Endothelial cell (in vitro differentiated cells): Measurements from ENCODE around the gene EXOC3L4. TPM values are rescaled to one million over a fixed set of nuclear protein-coding genes. Genes with fewer than 3 reads are reported as not detected.

ENCODE experiments used
- DNase-seq: peaks from one replicate; pipeline ENCODE4 v3.0.0; 2021; ENCODE audit warnings: low spot score
- H3K27ac Mint-ChIP-seq: one replicate; pipeline ENCODE4 v1.8.0; 2021; ENCODE audit warnings: mixed read lengths, inconsistent platforms; ENCODE audit not compliant: unreplicated experiment
- H3K27me3 Mint-ChIP-seq: one replicate; pipeline ENCODE4 v1.8.0; 2021; ENCODE audit warnings: mild to moderate bottlenecking, moderate library complexity, mixed read lengths, inconsistent platforms; ENCODE audit not compliant: unreplicated experiment
- H3K36me3 Mint-ChIP-seq: one replicate; pipeline ENCODE4 v1.8.0; 2021; ENCODE audit warnings: mild to moderate bottlenecking, low read depth, mixed read lengths, inconsistent platforms; ENCODE audit not compliant: unreplicated experiment
- H3K4me1 Mint-ChIP-seq: one replicate; pipeline ENCODE4 v1.8.0; 2021; ENCODE audit warnings: mild to moderate bottlenecking, mixed read lengths, inconsistent platforms; ENCODE audit not compliant: unreplicated experiment
- H3K4me3 Mint-ChIP-seq: one replicate; pipeline ENCODE4 v1.8.0; 2021; ENCODE audit warnings: mild to moderate bottlenecking, mixed read lengths, inconsistent platforms; ENCODE audit not compliant: unreplicated experiment
- H3K9me3 Mint-ChIP-seq: one replicate; pipeline ENCODE4 v1.8.0; 2021; ENCODE audit warnings: mixed read lengths, inconsistent platforms; ENCODE audit not compliant: unreplicated experiment
- total RNA-seq: library from RNA; stranded (reverse); fragmentation: NEBNext Ultra II Directional; extraction: Animal tissue kit (Norgen Biotek cat#: 25700); gene quantifications from one replicate; pipeline ENCODE4 v1.2.1, GENCODE V29; 2021; ENCODE audit not compliant: unreplicated experiment
- TF ChIP-seq, protein P1 (sequence below): fragments of 200-600 bp; sonication (generic); IDR thresholded peaks from one replicate; pipeline ENCODE4 v1.5.0; 2021; ENCODE audit warnings: antibody characterized with exemption; ENCODE audit not compliant: unreplicated experiment

Gene EXOC3L4
- total RNA-seq, 1 donor from 2014 or later = not detected

DNA sequence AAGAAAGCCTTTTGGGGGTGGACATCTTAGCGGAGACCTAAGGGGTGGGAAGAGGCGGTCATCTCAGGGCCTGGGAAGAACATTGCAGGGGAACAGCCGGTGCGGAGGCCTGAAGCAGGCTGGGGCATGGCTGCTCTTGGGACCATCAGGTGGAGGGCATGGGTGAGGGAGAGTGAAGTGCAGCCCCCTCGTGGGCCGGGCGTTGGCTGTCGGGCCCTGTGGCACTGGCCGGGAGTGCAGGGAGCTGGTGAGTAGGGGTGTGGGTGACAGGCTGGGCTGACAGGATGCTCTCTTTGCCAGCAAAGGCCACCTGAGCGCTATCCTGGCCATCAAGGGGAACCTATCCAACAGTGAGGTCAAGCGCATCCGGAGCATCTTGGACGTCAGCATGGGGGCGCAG lies 40.4 kb downstream of the EXOC3L4 start:
- Mint-ChIP-seq H3K36me3 (peaks cover 38% of the 10 kb centered on the region), H3K27ac (no peak overlapping the region), H3K4me3 (peak overlapping the region; percentile 73), H3K9me3 (no peaks in the 10 kb centered on the region), H3K27me3 (peaks cover 17% of the 10 kb centered on the region), H3K4me1 (peaks cover 2% of the 10 kb centered on the region)
- DNase-seq = no peak
- TF ChIP-seq, protein P1, sequence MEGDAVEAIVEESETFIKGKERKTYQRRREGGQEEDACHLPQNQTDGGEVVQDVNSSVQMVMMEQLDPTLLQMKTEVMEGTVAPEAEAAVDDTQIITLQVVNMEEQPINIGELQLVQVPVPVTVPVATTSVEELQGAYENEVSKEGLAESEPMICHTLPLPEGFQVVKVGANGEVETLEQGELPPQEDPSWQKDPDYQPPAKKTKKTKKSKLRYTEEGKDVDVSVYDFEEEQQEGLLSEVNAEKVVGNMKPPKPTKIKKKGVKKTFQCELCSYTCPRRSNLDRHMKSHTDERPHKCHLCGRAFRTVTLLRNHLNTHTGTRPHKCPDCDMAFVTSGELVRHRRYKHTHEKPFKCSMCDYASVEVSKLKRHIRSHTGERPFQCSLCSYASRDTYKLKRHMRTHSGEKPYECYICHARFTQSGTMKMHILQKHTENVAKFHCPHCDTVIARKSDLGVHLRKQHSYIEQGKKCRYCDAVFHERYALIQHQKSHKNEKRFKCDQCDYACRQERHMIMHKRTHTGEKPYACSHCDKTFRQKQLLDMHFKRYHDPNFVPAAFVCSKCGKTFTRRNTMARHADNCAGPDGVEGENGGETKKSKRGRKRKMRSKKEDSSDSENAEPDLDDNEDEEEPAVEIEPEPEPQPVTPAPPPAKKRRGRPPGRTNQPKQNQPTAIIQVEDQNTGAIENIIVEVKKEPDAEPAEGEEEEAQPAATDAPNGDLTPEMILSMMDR = no peak

DNA sequence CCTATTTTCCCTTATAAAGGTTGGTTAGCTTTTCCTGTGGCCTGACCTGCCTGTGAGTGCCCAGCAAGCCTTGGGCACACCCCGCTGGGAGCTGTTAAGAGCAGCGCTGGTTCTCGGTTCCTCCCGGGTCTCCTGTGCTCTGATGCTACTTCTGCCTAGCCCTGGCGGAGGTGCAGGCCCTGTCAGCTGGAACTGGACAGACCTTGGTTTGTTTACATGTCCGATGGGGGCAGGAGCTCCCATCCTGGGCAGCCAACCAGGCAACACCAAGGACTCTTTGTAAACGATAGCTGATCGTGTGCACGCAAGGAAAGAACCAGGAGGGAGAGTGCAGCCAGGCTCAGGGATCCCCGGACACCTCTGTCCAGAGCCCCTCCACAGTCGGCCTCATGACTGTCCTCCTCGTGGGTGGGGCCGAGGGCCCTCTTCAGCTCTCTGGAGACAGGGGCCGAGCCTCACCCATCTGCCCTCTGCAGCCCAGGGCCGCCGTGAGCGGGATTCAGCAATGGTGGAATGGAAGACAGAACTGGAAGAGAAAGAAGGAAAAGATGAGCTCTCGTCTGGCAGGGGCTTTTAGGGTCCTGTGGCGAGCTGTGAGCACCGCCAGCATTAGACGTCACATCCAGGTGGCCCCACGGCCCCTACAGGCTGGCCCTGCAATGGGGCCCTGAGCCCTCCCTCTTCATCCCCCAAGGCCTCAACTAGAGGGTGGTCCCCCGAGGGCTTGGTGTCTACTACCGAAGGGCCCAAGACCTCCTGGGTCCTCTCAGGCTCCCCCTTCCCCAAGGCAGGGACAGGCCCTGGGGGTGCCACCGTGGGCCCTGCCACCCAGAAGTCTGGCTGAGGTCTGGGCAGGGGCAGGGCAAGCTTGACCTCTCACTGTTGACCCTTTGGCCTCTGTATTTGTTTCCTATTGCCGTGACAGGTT lies 41.1 kb downstream of the EXOC3L4 start:
- peaks cover 2% of the 10 kb centered on the region for H3K4me1 Mint-ChIP-seq
- H3K27ac Mint-ChIP-seq = peak overlapping the region; percentile 52
- H3K4me3 Mint-ChIP-seq = no peak overlapping the region
- no peak for DNase-seq
- TF ChIP-seq, protein P1 = no peak
- no peaks in the 10 kb centered on the region for H3K9me3 Mint-ChIP-seq
- H3K36me3 Mint-ChIP-seq = peaks cover 38% of the 10 kb centered on the region
- peaks cover 17% of the 10 kb centered on the region for H3K27me3 Mint-ChIP-seq

- H3K27ac Mint-ChIP-seq = peak overlapping the region; percentile 39
- peaks cover 6% of the 10 kb centered on the region for H3K4me1 Mint-ChIP-seq
- H3K4me3 Mint-ChIP-seq = no peak overlapping the region
- no peaks in the 10 kb centered on the region for H3K9me3 Mint-ChIP-seq
- TF ChIP-seq, protein P1 = no peak
- peaks cover 38% of the 10 kb centered on the region for H3K36me3 Mint-ChIP-seq
- no peak for DNase-seq
- peaks cover 15% of the 10 kb centered on the region for H3K27me3 Mint-ChIP-seq
Observed at GRCh38 chr14:103136388-103137271, 42.1 kb downstream of the EXOC3L4 start.

GRCh38 chr14:103137689-103138300 lies 43.3 kb downstream of the EXOC3L4 start:
- TF ChIP-seq, protein P1 = no peak
- no peaks in the 10 kb centered on the region for H3K9me3 Mint-ChIP-seq
- no peak overlapping the region for H3K27ac Mint-ChIP-seq
- H3K4me1 Mint-ChIP-seq = peaks cover 9% of the 10 kb centered on the region
- peaks cover 12% of the 10 kb centered on the region for H3K27me3 Mint-ChIP-seq
- H3K4me3 Mint-ChIP-seq = no peak overlapping the region
- peaks cover 34% of the 10 kb centered on the region for H3K36me3 Mint-ChIP-seq
- no peak for DNase-seq
